Ramos (cell line): ENCODE data around the gene C1QTNF8.

Source experiments
- in situ Hi-C: fragments of 300-500 bp; cut with MboI; formaldehyde crosslinking; loops from one replicate; pipeline ENCODE4 v1.14.3; 2022; ENCODE audit warnings: low sequenced_read_pairs; ENCODE audit not compliant: unreplicated experiment

Gene C1QTNF8

DNA sequence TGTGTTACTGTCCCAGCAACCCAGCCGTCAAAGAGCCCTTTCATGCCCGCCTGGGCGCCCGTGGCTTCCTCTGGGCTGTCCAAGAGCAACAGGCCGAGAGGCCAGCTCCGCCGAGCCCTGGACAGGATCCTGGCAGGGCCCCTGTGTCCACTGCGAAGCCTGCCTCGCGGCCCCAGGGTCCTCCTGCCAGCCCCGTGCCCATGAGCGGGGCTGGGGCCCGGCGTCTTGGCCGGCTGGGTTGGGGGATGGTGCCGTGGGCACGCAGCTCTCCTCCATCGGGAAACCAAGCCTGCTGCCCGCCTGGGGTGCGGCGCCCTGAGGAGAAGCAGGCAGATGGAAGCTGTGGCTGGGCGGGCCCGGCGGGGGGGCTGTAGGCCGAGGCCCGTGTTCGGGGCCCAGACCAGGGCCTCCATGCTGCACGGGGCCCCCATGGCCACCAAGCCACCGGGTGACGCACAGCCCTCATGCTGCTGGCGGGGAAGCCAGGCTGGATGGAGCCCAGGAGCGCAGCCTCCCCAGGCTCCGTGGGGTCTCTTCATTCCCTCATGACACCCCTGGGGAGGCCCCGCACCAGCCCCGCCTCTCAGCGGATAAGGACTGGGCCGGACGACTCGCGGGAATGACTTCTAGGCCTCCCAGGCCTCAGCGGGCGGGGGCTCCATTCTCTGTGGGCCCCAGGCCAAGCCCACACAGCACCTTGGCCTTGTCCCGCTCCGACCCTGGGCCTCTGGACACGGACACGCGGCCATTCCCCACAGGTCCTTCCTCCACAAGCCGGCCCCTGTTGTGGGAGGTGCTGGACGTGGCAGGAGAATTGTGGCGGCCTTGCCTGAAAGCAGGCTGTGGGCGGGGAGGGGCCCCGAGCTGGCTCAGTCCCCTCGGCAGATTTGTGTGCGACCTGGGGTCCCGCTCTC lies at the start of gene C1QTNF8:
TSS of gene C1QTNF8 (minus strand) at position 76 of the 914 bp plus-strand sequence. CDS start 1,322 bp downstream, outside the sequence.
- in situ Hi-C loops = no loop called here

- in situ Hi-C loops = no loop called here
Measured at GRCh38 chr16:1145383-1146100, 49.5 kb upstream of the C1QTNF8 start.

DNA sequence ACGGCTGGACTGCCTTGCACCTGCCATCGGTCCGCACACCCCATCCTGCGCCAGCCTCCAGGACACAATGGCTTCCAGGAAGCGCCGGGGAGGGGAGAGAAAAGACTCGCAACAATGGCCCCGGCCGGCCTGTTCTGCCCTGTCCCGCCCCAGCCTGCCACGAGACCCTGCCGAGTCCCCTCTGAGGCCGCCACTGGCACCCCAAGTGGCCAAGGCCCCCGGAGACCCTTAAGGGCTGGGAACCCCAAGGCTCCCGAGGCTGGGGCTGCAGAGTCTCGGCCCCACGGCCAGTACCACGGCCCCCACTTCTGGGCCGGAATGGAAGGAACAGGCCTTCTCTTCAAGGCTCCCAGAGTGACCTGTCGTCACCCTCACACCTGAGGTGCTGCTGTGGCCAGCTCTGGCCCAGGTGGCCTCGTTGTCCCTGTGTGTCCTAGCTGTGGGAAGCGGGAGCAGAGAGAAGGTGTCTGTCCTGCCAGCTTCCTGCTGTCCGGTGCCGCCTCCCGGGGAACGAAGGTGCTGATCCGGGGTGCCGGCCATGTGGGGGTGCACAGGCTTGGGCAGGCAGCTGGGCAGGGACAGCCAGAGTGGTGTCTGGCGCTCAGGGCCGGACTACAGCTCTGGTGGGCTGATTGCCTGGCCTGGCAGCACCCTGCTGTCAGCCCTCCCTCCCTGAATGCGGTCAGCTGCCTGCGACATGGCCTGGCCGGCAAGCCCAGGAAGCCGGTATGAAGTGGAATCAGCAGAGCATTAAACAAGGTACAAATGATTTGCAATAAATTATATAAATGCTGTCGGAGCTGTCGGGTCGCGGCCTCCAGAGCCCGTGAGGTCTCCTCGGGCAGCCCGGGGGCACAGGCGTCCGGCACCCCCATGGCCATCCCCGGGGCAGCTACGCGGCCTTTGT lies 48.7 kb upstream of the C1QTNF8 start:
- in situ Hi-C loops = no loop called here

DNA sequence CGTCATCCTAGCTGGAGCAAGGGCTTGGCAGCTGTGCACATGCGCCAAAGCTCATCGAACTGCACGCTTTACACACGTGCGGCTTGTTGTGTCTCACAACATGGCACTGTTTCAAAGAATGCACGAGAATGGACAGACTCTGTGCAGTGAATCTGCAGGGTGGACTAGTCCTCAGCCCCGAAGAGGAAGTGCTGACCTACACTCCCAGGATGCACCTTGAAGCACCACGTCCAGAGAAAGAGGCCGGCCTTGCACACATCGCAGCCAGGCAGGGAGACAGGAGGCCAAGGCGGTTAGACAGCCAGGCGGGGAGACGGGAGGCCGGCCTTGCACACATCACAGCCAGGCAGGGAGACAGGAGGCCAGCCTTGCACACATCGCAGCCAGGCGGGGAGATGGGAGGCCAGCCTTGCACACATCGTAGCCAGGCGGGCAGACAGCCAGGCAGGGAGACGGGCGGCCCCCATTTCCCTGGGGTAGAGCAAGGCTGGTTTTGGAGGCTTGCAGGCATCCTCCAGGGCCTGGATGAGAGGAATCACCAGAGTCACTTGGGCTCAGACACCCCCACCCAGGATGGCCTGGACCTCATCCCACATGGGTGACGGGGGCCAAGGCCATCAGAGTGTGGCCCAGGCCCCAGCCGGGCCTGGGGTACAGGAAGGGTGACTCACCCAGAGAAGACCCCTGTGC lies 47.9 kb upstream of the C1QTNF8 start:
- in situ Hi-C loops = no loop called here

DNA sequence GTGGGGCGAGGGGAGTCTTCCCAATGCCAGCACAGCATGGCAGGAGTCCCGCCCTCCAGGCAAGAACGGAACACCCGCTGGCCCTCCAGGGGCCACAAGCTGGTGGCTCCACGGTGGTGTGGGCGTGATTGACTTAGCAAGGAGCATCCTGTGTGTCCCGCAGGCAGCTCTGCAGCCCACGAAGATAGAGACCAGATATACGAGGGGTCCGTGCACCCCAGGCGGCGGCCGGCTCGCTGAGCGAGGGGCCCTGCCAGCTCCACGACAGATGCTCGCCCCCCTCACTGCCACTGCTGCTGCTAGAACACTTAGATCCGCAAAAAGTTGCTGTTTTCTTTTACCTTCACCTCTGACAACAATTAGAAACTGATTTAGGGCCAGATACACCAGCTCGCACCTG lies 46.9 kb upstream of the C1QTNF8 start:
- in situ Hi-C loops = no loop called here

DNA sequence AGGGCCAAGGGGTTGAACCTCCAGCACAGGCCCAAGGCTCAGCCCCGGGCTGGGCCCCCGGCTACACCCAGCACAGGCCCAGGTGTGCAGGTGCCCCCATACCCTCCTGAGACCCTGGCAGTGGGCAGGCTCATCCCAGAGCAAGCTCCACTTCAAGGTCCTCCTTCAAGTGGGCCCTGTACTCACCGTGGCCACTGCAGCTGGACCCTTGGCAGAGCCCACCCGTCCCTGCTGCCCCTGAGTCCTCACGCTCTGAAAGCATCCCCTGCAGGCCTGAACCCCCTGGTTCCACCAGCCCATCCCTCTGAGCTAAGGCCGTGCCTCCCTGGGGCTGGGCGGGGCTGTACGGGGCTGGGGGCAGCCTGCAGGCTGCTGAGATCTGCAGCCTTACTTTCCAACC lies 45.7 kb upstream of the C1QTNF8 start:
- in situ Hi-C loops = no loop called here

DNA sequence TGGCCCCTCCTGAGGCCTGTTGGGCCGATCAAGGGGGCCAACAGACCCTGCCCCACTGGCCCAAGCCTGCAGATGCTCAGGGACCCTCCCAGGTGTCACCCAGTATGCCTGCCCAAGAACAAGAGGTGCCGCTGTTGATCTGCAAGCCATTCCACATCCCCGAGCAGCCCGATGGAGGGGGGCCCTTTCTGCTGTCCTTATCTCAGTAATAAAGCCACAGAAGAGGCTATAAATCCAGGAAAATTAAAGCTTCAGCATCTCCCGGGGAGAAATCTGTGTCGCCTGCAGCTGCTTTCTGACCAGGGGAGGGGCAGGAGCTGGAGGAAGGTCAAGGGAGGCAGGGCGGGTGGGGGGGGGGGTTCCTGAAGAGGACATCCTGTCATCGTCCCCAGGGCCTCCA lies 45.1 kb upstream of the C1QTNF8 start:
- in situ Hi-C loops = no loop called here

GRCh38 chr16:1140582-1141162 lies 44.6 kb upstream of the C1QTNF8 start:
- in situ Hi-C loops = no loop called here

GRCh38 chr16:1137604-1138003 lies 41.6 kb upstream of the C1QTNF8 start:
- in situ Hi-C loops = no loop called here

DNA sequence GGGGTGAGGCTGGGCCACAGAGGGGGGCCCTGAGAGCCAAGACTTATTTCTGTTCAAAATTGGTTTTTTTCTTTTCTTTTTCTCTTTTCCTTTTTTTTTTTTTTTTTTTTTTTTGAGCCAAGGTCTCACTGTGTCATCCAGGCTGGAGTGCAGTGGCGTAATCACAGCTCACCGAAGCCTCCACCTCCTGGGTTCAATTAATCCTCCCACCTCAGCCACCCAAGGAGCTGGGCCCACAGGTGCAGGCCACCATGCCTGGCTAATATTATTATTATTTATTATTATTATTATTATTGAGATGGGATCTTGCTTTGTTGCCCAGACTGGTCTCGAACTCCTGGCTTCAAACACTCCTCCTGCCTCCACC lies 39.4 kb upstream of the C1QTNF8 start:
- in situ Hi-C loops = no loop called here

DNA sequence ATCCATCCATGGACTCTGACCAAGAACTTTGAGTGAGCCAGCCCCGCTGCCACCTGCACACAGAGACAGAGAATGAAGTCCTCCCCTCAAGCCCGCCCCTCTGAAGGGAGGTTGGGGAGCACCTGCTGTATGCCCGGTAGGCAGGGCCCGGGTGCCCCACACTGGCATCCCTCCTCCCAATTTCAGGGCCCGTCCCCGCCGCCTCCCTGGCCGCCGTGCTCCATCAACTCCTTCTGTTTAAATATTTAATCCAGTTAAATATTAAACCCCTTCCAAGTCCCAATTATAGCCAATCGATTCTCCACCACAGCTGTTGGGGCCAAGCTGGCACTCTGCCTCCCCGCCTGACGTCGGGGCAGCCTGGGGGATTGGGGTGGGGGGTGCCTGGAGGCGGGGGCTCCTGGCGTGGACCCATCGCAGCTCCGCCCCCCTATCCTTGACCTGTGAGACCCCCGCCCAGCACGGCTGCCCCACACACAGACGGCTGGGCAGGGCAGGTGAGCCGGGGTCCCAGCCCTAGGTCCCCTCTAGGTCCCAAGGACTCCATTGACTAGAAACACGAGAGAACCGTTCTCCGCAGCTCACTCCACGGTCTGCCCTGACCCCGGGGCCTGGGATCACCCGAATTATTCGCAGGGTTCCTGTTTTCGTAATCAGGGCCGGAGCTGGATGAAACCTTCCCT lies 38.9 kb upstream of the C1QTNF8 start:
- in situ Hi-C loops = no loop called here

GRCh38 chr16:1133810-1134520 lies 37.9 kb upstream of the C1QTNF8 start:
- in situ Hi-C loops = no loop called here

GRCh38 chr16:1133271-1133670 lies 37.2 kb upstream of the C1QTNF8 start:
- in situ Hi-C loops = no loop called here

GRCh38 chr16:1132431-1132830 lies 36.4 kb upstream of the C1QTNF8 start:
- in situ Hi-C loops = no loop called here

GRCh38 chr16:1131378-1131994 lies 35.4 kb upstream of the C1QTNF8 start:
- in situ Hi-C loops = no loop called here

DNA sequence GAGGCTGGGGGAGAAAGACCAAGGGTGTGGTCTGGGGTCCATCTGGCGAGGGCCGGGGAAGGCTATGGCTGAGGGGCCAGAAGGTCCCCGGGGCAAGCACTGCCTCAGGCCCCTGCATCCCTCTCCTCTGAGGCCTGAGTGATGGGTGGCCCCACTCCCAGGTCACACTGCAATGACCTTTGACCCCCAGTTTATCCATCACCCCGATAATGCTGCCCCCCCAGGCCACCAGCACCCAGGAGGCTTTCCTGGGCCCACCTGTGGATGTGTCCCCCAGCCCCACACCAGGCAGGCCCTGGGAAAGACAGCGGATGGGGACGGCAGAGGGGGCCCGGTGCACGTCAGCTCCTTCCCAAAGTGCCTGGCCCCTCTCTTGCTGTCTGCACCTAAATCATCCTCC lies 34.3 kb upstream of the C1QTNF8 start:
- in situ Hi-C loops = no loop called here

DNA sequence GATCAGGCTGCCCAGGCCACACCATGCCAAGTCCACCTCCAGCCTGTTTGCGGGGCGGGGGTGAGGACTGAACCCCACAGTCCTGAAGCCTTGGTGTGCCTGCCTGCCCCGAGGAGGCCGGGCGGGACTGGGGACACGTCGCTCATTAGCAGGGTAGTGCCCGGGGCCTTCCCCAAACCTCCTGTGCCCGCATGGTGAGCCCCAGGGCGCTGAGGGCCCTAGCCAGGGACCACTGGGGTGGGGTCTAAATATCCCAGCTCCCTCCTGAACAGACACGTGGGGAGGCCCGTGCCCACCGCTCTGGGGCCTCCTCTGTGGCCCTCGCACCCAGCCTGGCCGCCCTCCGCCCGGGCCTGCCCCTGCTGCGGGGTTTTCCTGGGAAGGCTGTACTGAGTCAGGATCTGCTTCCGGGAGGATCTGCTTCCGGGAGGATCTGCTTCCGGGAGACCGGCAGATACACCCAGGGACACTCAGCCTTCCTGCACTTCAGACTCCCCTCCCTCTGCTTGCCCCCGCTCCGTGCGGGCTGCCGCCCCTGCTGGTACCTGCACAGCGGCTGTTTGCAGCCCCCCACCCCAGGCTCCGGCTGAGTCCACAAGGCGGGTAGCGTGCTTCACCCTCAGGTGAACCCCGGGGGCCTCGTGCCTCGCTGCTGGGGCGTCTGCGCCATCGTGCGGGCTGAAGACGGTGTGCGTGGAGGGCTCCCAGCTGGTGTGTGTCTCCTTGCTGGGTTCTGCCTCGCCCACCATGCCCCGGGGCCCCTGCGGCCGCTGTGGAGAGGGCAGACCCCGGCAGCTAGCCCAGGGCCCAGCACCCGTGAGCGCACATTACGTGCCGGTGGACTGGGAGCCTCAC lies 33.3 kb upstream of the C1QTNF8 start:
- in situ Hi-C loops = no loop called here
